Loucy (cell line): Measurements from ENCODE around the gene MIGA2.

Experiments
- H2AFZ ChIP-seq: fragments of 200-600 bp; sonication (generic); 2 replicates; pipeline ENCODE4 v1.6.0; 2016; ENCODE audit warnings: antibody characterized with exemption, mild to moderate bottlenecking, low read length, moderate library complexity
- H3F3A ChIP-seq: fragments of 200-600 bp; 2 replicates; pipeline ENCODE4 v1.6.0; 2016; ENCODE audit warnings: antibody characterized with exemption, low read depth, mild to moderate bottlenecking
- H3K27me3 ChIP-seq: fragments of 200-600 bp; sonication (generic); 2 replicates; pipeline ENCODE4 v1.6.1; 2014; ENCODE audit warnings: low read length, mild to moderate bottlenecking; ENCODE audit not compliant: insufficient read depth, poor library complexity, severe bottlenecking
- H3K36me3 ChIP-seq: fragments of 200-600 bp; sonication (generic); 2 replicates; pipeline ENCODE4 v1.6.1; 2016; ENCODE audit warnings: low read length; ENCODE audit not compliant: insufficient read depth
- H3K4me1 ChIP-seq: fragments of 200-600 bp; sonication (generic); 2 replicates; pipeline ENCODE4 v1.5.1; 2014; ENCODE audit warnings: low read length, mild to moderate bottlenecking; ENCODE audit not compliant: insufficient read depth, poor library complexity, severe bottlenecking
- H3K4me2 ChIP-seq: fragments of 200-600 bp; sonication (generic); 2 replicates; pipeline ENCODE4 v1.6.0; 2014; ENCODE audit warnings: antibody characterized with exemption, low read length, low read depth, mild to moderate bottlenecking; ENCODE audit not compliant: poor library complexity, severe bottlenecking
- H3K4me3 ChIP-seq: fragments of 200-600 bp; sonication (generic); 2 replicates; pipeline ENCODE4 v1.5.1; 2014; ENCODE audit warnings: low read length, mild to moderate bottlenecking, mixed read lengths; ENCODE audit not compliant: poor library complexity, severe bottlenecking
- H3K79me2 ChIP-seq: fragments of 200-600 bp; sonication (generic); 2 replicates; pipeline ENCODE4 v1.6.1; 2014; ENCODE audit warnings: low read length; ENCODE audit not compliant: insufficient read depth
- H3K9ac ChIP-seq: fragments of 200-600 bp; sonication (generic); 2 replicates; pipeline ENCODE4 v1.6.0; 2014; ENCODE audit warnings: mild to moderate bottlenecking, low read depth, low read length, moderate library complexity; ENCODE audit not compliant: poor library complexity, severe bottlenecking
- H3K9me2 ChIP-seq: fragments of 200-600 bp; sonication (generic); replicated peaks from 2 replicates; pipeline ENCODE4 v1.6.1; 2016; ENCODE audit warnings: low read depth, low read length, mixed read lengths
- H3K9me3 ChIP-seq: fragments of 200-600 bp; sonication (generic); 2 replicates; pipeline ENCODE4 v1.6.1; 2014; ENCODE audit warnings: mild to moderate bottlenecking, antibody characterized with exemption, low read length, low read depth; ENCODE audit not compliant: insufficient read depth
- H4K20me1 ChIP-seq: fragments of 200-600 bp; sonication (generic); 2 replicates; pipeline ENCODE4 v1.6.0; 2014; ENCODE audit warnings: antibody characterized with exemption, low read length, mild to moderate bottlenecking; ENCODE audit not compliant: insufficient read depth, poor library complexity, severe bottlenecking
- CTCF ChIP-seq: fragments of 200-600 bp; sonication (generic); conservative IDR thresholded peaks from 2 replicates; pipeline ENCODE4 v1.5.1; 2014; ENCODE audit warnings: mild to moderate bottlenecking, antibody characterized with exemption, low read length
- EZH2phosphoT487 ChIP-seq: fragments of 200-600 bp; IDR thresholded peaks from 2 replicates; pipeline ENCODE4 v1.6.1; 2018; ENCODE audit warnings: antibody characterized with exemption, mild to moderate bottlenecking, moderate library complexity, borderline replicate concordance

MIGA2 gene

GRCh38 chr9:129053020-129053419 is 16.6 kb downstream of the MIGA2 start:
- H3K9me3 ChIP-seq: no peaks in the 10 kb centered on the region
- no peak overlapping the region for H3K9ac ChIP-seq
- no peaks in the 10 kb centered on the region for H3K36me3 ChIP-seq
- no peaks in the 10 kb centered on the region for H4K20me1 ChIP-seq
- no peaks in the 10 kb centered on the region for H3K4me1 ChIP-seq
- no peak overlapping the region for H3K4me3 ChIP-seq
- H2AFZ ChIP-seq: no peak overlapping the region
- no peak overlapping the region for H3K4me2 ChIP-seq
- no peaks in the 10 kb centered on the region for H3K27me3 ChIP-seq
- TF ChIP-seq EZH2phosphoT487 (no peak), CTCF (no peak)
- H3K79me2 ChIP-seq: no peaks in the 10 kb centered on the region
- H3K9me2 ChIP-seq: no peaks in the 10 kb centered on the region
- H3F3A ChIP-seq: no peaks in the 10 kb centered on the region

GRCh38 chr9:129054163-129054851 is 17.9 kb downstream of the MIGA2 start:
- Histone ChIP-seq H3K9me3 (no peaks in the 10 kb centered on the region), H3K9me2 (no peaks in the 10 kb centered on the region), H3K4me2 (no peak overlapping the region), H3K4me3 (no peak overlapping the region), H4K20me1 (no peaks in the 10 kb centered on the region), H3K9ac (no peak overlapping the region), H3K4me1 (no peaks in the 10 kb centered on the region), H3K79me2 (no peaks in the 10 kb centered on the region), H3K27me3 (no peaks in the 10 kb centered on the region), H3K36me3 (no peaks in the 10 kb centered on the region; the same call in 1 of the 2 replicates), H2AFZ (no peak overlapping the region), H3F3A (no peaks in the 10 kb centered on the region)
- TF ChIP-seq EZH2phosphoT487 (no peak), CTCF (no peak)

- Histone ChIP-seq H3K4me1 (no peaks in the 10 kb centered on the region), H2AFZ (no peak overlapping the region), H4K20me1 (no peaks in the 10 kb centered on the region), H3K79me2 (no peaks in the 10 kb centered on the region), H3K4me3 (no peak overlapping the region), H3K9me3 (no peaks in the 10 kb centered on the region), H3K9me2 (no peaks in the 10 kb centered on the region), H3K4me2 (no peak overlapping the region), H3K36me3 (no peaks in the 10 kb centered on the region; the same call in 1 of the 2 replicates), H3K27me3 (no peaks in the 10 kb centered on the region), H3K9ac (no peak overlapping the region), H3F3A (no peaks in the 10 kb centered on the region)
- TF ChIP-seq CTCF: no peak
- no peak for TF ChIP-seq EZH2phosphoT487
These were observed 22.8 kb downstream of the MIGA2 start for GRCh38 chr9:129058965-129059795.
